Stimulated activated CD8-positive, alpha-beta memory T cell treated with anti-CD3 and anti-CD28 coated beads, Interleukin-15, amount 100 ng/mL, for 48 hours (primary cell): ENCODE data around the gene MYO1E.

Source experiments
- DNase-seq, 2 donors: peaks; one replicate each; pipeline ENCODE4 v3.0.0-alpha.2; 2020; ENCODE audit warnings: low read depth in 2 of 2

The MYO1E gene

GRCh38 chr15:59230531-59231055 lies 142.1 kb downstream of the MYO1E start:
- DNase-seq, result no peak

- DNase-seq, result no peak
Measured at GRCh38 chr15:59229453-59229852, 143.2 kb downstream of the MYO1E start.

DNA sequence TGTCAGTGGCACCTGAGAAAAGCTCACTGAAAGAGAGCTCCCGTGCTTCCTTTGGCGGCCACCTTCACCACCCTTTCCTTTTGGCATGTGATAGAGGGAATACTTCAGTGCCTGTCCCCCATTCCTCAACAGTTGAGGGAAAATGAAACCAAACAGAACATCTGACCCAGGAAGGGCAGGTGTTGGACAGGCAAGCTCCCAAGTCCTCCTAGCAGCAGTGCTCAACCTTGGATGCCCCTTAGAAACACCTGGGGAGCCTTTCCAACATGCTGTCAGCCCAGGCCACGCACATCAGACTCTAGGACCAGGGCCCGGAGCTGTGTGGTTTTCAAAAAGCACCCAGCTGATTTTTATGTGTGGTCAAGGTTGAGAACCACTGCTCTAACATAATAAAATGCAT lies 143.7 kb downstream of the MYO1E start:
- DNase-seq, result no peak

GRCh38 chr15:59227021-59227420 lies 145.7 kb downstream of the MYO1E start:
- no peak for DNase-seq

DNA sequence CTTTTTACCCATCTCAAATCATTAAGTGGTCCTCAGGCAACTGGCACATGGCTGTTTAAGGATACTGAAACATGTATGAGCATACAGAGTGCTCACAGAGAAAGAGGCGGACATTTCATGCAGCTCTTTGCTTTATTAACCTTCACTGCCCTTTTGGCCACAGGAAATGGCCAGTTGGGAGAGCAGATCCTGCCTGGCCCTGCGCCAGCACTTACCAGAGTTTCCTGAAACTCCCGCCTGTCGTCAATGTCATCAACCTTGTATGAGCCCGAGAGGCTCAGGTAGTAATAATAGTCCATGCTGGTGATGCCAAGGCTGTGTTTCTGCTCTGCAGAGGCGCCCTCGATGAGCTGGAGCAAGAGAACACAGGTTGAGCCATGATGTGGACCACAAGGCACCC lies 148.2 kb downstream of the MYO1E start:
- no peak for DNase-seq

DNA sequence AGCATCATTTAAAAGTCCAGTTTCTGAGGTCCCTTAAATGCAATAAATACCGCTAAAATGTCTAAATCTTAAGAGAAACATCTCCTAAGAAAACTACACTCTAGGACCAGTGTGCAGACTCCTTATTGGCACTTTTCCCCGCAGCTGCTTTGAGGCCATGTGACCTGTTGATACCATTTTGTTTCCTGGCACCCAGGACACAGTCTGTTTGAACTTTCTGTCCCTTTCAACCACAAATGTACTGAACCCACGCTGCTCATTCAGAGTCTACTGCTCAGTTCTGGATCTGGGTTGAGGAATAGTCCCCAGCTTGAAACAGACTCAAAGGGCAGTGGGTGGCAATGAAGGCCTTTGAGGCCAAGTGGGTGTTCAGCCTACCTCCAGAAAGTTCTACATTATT lies 148.9 kb downstream of the MYO1E start:
- no peak for DNase-seq

- DNase-seq, result no peak
Measured at GRCh38 chr15:59222906-59223550, 149.6 kb downstream of the MYO1E start.

DNA sequence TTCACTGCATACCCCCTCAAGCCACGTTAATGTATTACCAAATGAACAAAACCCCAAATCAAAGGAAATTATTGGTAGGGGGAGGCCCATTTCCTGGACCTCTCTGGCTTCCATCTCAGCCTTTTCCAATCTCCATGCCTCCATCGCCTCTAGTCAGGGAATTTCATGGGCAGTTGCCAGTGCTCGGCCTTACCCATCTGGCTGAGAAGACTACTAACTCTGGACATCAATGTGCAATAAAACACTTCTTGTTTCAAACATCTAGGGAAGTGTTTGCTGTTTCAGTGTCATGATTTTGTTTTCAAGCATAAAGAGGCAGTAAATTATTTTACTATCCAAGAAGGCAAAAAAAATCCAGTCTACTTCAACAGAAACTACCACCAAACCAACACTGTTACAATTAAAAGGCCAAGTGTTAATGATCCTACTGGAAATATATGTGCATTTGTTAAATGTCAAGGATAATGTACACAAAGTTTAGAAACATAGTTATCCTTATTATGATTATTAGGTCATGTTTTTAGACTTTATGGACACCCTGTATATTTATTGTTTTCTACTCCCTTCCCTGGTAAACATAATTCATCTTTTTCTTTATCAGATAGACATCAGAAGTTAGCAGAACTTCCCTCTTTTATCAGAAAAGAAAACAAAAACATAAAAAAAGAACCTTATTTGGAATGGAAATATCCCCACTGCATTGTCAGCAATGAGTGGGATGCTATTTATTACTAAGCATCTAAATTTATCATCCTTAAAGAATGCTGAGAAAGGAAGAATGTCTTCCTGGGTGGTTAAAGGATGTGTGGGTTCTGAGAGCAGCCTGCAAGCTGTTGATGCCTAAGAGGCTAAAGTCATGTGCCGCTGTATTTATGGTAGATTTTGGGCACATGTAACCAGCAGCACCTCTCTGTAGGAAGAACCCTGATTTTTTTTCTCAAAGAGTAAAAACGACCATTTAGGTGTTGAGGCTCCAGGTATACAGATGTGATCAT lies 150.9 kb downstream of the MYO1E start:
- DNase-seq, result no peak

GRCh38 chr15:59218710-59219109 lies 154.0 kb downstream of the MYO1E start:
- no peak for DNase-seq

GRCh38 chr15:59217876-59218498 lies 154.7 kb downstream of the MYO1E start:
- DNase-seq, result no peak

GRCh38 chr15:59216911-59217310 lies 155.8 kb downstream of the MYO1E start:
- no peak for DNase-seq

DNA sequence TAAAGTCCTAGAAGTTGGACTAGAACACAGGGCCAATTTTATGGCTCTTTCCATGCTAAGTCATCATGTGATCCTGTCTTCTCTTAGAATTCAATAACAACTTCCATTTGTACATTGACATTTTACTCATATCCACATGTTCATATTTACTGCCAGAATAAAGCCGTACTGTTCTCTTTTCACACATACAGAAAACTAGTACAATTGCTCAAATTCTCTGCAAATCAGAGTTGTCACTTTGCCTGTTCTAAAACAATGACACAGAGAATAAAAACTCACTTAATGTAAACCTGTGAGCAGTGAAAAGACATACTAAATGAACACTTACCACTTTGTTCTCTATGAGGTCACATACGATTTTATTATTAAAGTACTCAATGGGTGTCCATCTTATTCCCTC lies 162.5 kb downstream of the MYO1E start:
- DNase-seq, result no peak

DNA sequence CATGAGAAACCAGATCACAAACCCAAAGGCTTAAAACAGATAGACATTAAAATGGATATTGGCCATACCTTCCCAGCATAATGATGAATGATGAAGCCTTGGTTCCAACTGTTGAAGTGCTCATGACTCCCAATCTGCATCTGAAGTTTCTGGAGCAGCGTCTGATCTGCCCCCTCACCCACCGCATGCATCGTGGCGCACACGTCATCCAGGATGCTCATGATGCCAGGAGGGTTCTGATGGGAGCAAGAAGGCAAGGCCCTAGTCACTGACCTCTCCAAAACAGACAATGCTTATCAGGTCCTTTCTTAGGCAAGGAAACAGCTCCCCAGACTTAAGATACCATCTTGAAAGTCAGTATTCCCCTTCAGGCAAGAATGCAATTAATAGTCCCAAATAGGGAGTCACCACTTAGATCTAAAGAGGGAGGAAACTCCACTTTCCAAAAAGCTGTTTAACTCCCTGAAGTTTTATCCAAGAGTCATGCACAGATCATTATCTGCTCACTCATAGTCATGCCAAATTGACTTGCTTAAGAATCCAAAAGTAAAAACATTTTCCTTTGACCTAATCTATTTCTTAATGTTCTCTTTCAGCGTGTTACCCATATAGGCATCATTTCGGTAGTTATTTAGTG lies 163.9 kb downstream of the MYO1E start:
- DNase-seq, result no peak

DNA sequence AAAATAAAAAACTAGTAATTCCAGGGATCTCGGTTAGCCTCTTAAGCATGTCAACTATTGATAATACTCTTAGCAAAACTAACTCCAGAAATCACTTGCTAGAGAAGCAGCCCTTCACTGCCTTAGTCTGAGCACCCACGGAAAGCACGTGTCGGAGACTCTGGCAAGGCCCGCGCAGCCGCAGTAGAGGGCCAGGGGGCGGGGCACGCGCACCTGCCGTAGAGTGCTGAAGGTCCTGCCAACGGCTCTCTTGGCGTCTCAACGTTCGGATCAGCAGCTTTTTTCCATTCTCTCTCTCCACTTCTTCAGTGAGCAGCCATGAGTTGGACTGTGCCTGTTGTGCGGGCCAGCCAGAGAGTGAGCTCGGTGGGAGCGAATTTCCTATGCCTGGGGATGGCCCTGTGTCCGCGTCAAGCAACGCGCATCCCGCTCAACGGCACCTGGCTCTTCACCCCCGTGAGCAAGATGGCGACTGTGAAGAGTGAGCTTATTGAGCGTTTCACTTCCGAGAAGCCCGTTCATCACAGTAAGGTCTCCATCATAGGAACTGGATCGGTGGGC lies 166.0 kb downstream of the MYO1E start, which contains the start of gene LDHAL6B:
Gene LDHAL6B (plus strand): TSS at position 221 of the 561 bp plus-strand sequence. CDS start 98 bp downstream, at position 319.
- DNase-seq, result no peak

DNA sequence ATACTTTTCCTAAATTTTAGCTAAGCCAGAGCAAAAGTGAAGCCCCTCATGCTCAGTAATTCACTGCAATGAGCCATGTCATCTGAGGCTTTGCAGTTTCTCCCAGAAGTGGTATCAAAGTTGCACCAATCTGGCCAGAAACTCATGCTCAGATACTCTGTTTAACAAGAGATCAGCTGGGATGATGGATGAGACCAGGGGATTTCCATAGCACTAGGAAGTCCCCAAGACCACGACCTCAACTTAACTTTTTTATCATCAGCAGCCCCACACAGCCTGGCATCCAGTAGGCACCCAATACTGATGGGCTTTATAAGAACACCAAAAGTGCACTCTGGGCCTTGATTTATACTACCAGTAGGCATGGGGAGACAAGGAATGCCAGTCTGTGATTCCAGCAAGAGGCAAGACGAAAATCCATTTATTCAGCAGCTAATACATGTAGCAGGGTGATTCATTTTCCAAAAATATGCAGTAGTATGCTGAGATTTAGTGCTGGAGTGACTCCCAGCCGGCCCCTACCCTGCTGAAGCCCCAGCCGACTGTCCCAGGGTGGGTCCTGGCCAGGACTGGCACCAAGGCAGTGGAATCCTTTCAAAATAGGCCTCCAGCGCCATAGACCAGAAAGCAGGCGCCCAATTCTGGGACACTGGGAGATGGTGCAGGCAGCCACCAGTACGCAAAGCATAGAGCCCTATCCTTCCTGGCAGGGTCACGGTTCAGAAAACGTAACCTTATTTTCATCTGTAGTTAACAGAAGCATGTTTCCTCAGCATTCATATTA lies 166.6 kb downstream of the MYO1E start:
- no peak for DNase-seq

- no peak for DNase-seq
Measured at GRCh38 chr15:59203657-59204056, 169.0 kb downstream of the MYO1E start.

- DNase-seq, result no peak
Measured at GRCh38 chr15:59203008-59203407, 169.7 kb downstream of the MYO1E start.

GRCh38 chr15:59200560-59200959 lies 172.1 kb downstream of the MYO1E start:
- DNase-seq, result no peak

GRCh38 chr15:59199626-59200465 lies 172.8 kb downstream of the MYO1E start:
- no peak for DNase-seq

- DNase-seq, result no peak
Measured at GRCh38 chr15:59197454-59197853, 175.2 kb downstream of the MYO1E start.
